Activated naive CD8-positive, alpha-beta T cell (primary cell): ENCODE results near the gene LPAR3.

Experiments used
- H3K27ac Mint-ChIP-seq: one replicate; pipeline ENCODE4 v1.8.0; 2021; ENCODE audit warnings: mixed read lengths
- H3K27me3 Mint-ChIP-seq: one replicate; pipeline ENCODE4 v1.8.0; 2021; ENCODE audit warnings: mixed read lengths
- H3K36me3 Mint-ChIP-seq: one replicate; pipeline ENCODE4 v1.8.0; 2021; ENCODE audit warnings: mixed read lengths
- H3K4me1 Mint-ChIP-seq: one replicate; pipeline ENCODE4 v1.8.0; 2021; ENCODE audit warnings: low read depth, mixed read lengths
- H3K4me3 Mint-ChIP-seq: one replicate; pipeline ENCODE4 v1.8.0; 2021; ENCODE audit warnings: mild to moderate bottlenecking, mixed read lengths
- H3K9me3 Mint-ChIP-seq: one replicate; pipeline ENCODE4 v1.8.0; 2021; ENCODE audit warnings: low read depth, mixed read lengths

Gene LPAR3

GRCh38 chr1:84855691-84856630 lies 37.0 kb downstream of the LPAR3 start:
- Mint-ChIP-seq H3K9me3 (no peaks in the 10 kb centered on the region), H3K27me3 (no peaks in the 10 kb centered on the region), H3K4me3 (no peak overlapping the region), H3K4me1 (peaks cover 62% of the 10 kb centered on the region), H3K36me3 (peaks cover 4% of the 10 kb centered on the region), H3K27ac (peak overlapping the region; percentile 37)

DNA sequence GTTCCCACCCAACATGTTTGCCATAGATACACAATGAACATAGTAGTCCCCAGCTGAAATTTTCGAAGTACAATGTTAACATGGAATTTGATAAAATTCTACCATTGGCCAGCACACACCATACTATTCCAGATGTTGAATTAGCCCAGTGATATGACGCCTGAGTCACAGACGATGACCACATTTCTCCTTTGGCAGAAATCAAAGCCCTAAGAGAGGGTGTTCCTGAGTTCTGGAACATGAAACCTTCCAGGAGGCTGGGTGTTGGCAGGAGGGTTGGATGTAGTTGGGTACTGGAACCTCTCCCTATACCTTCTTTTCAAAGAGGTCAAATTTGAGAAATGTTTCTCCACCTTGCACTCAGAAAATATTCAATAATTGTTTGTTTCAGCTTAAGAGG lies 37.8 kb downstream of the LPAR3 start:
- Mint-ChIP-seq H3K4me1 (peaks cover 57% of the 10 kb centered on the region), H3K4me3 (no peak overlapping the region), H3K27me3 (no peaks in the 10 kb centered on the region), H3K9me3 (no peaks in the 10 kb centered on the region), H3K27ac (peak overlapping the region; percentile 93), H3K36me3 (peaks cover 4% of the 10 kb centered on the region)

- Mint-ChIP-seq H3K9me3 (no peaks in the 10 kb centered on the region), H3K4me1 (peaks cover 46% of the 10 kb centered on the region), H3K36me3 (peaks cover 4% of the 10 kb centered on the region), H3K4me3 (peak overlapping the region; percentile 42), H3K27ac (peak overlapping the region; percentile 93), H3K27me3 (no peaks in the 10 kb centered on the region)
These were observed 39.0 kb downstream of the LPAR3 start for GRCh38 chr1:84853741-84854721.

- Mint-ChIP-seq H3K27ac (no peak overlapping the region), H3K36me3 (peaks cover 3% of the 10 kb centered on the region), H3K9me3 (no peaks in the 10 kb centered on the region), H3K4me1 (peaks cover 52% of the 10 kb centered on the region), H3K4me3 (no peak overlapping the region), H3K27me3 (no peaks in the 10 kb centered on the region)
These were observed 41.2 kb downstream of the LPAR3 start for GRCh38 chr1:84851839-84852238.

GRCh38 chr1:84849357-84849975 lies 43.5 kb downstream of the LPAR3 start:
- H3K27ac Mint-ChIP-seq: no peak overlapping the region
- no peak overlapping the region for H3K4me3 Mint-ChIP-seq
- H3K4me1 Mint-ChIP-seq: peaks cover 39% of the 10 kb centered on the region
- no peaks in the 10 kb centered on the region for H3K9me3 Mint-ChIP-seq
- H3K36me3 Mint-ChIP-seq: peaks cover 3% of the 10 kb centered on the region
- no peaks in the 10 kb centered on the region for H3K27me3 Mint-ChIP-seq

DNA sequence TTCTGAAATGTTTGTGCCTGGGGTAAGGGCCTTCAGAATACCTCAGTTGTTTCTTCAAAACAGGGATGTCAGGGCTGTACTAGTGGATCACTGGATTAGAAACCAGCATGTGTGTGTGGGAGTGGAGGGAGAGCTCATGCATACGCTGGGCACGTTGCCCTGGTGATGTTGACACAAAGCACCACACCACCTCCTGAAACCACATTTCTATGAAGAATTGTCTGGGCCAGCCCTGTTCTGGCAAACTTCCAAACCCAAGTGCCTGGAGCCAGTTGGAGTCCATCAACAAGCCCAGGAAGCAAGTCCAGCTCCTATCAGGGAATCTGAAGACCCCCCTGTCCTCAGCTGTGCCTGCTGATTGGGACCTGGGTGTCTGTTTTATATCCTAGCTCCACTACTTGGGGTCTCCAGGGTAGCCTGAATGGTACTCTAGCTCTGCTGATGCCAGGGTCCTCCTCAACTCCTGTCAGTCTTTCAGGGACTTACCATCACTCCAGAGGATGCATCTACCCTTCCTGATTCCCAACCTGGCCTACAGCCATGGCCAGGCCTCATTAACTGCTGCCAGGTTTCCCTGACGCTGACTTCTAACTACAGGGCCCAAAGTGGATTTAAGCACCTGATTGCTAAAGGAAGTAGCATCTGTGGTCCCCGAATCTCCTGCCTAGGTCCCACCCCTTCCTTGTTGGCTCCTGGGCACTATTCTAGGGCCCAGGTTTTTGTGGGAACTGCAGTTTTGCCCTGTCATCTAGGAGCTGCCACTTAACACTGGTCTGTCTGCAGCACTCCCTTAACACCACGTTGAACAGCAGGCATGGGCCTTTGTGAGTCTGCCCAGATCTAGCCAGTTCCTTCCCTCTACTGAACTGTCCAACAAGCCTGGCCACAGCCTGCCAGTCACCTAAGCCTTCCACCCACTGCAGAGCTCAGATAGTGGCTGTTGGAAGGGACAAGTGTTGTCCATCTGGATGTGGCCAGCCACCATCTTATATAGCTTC lies 45.5 kb downstream of the LPAR3 start:
- H3K27ac Mint-ChIP-seq: no peak overlapping the region
- peaks cover 19% of the 10 kb centered on the region for H3K4me1 Mint-ChIP-seq
- H3K27me3 Mint-ChIP-seq: no peaks in the 10 kb centered on the region
- H3K4me3 Mint-ChIP-seq: no peak overlapping the region
- H3K36me3 Mint-ChIP-seq: peaks cover 3% of the 10 kb centered on the region
- no peaks in the 10 kb centered on the region for H3K9me3 Mint-ChIP-seq

DNA sequence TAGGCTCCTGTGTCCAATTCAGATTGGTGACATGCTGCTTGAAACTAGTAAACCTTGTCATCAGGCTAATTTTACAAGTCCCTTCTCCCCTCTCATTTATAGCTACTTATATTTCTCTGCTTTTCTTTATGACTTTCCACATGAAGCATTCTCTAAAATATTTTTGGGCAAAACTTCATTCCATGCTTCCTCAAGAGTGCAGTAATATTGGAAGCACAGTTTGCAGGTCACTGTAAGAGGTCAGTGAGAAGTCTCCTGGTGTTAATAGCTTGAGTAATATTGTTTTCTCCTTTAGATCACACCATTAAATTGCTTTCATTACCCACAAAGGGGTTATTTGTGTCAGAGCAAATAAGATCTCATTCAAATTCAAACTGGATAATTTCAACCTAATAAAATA lies 46.6 kb downstream of the LPAR3 start:
- H3K36me3 Mint-ChIP-seq: peaks cover 3% of the 10 kb centered on the region
- H3K4me3 Mint-ChIP-seq: no peak overlapping the region
- H3K4me1 Mint-ChIP-seq: peaks cover 15% of the 10 kb centered on the region
- no peak overlapping the region for H3K27ac Mint-ChIP-seq
- H3K9me3 Mint-ChIP-seq: no peaks in the 10 kb centered on the region
- H3K27me3 Mint-ChIP-seq: no peaks in the 10 kb centered on the region

GRCh38 chr1:84845357-84845756 lies 47.6 kb downstream of the LPAR3 start:
- Mint-ChIP-seq H3K27ac (no peak overlapping the region), H3K9me3 (no peaks in the 10 kb centered on the region), H3K27me3 (no peaks in the 10 kb centered on the region), H3K4me3 (no peak overlapping the region), H3K4me1 (peaks cover 15% of the 10 kb centered on the region), H3K36me3 (peaks cover 3% of the 10 kb centered on the region)

GRCh38 chr1:84844094-84844493 lies 48.9 kb downstream of the LPAR3 start:
- H3K27me3 Mint-ChIP-seq: no peaks in the 10 kb centered on the region
- H3K9me3 Mint-ChIP-seq: no peaks in the 10 kb centered on the region
- no peak overlapping the region for H3K4me3 Mint-ChIP-seq
- H3K27ac Mint-ChIP-seq: no peak overlapping the region
- peaks cover 3% of the 10 kb centered on the region for H3K36me3 Mint-ChIP-seq
- peaks cover 15% of the 10 kb centered on the region for H3K4me1 Mint-ChIP-seq

GRCh38 chr1:84842748-84843231 lies 50.2 kb downstream of the LPAR3 start:
- Mint-ChIP-seq H3K27me3 (no peaks in the 10 kb centered on the region), H3K4me3 (no peak overlapping the region), H3K27ac (no peak overlapping the region), H3K9me3 (no peaks in the 10 kb centered on the region), H3K36me3 (peaks cover 3% of the 10 kb centered on the region), H3K4me1 (peaks cover 11% of the 10 kb centered on the region)

- H3K4me3 Mint-ChIP-seq: no peak overlapping the region
- H3K4me1 Mint-ChIP-seq: peaks cover 3% of the 10 kb centered on the region
- no peak overlapping the region for H3K27ac Mint-ChIP-seq
- H3K27me3 Mint-ChIP-seq: no peaks in the 10 kb centered on the region
- H3K9me3 Mint-ChIP-seq: no peaks in the 10 kb centered on the region
- H3K36me3 Mint-ChIP-seq: peaks cover under 1% of the 10 kb centered on the region
These were observed 51.0 kb downstream of the LPAR3 start for GRCh38 chr1:84841971-84842370.

DNA sequence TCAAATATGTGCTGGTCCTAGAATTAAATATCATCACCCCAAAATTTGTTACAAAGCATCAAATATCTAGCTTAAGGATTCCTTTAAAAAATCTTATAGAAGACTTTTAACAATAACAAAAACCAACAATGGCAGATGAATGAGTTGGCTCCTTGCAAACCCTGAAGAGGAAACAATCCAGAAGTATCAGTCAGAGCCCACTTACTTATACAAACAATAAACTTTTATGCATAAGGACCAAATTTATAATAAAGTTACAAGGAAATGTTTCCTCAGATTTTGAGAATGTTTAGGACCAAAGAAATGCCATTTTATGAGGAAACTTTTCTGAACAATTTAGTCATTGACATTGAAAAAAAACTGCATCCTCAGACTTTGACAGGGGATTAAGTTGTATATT lies 52.7 kb downstream of the LPAR3 start:
- no peaks in the 10 kb centered on the region for H3K27me3 Mint-ChIP-seq
- H3K4me1 Mint-ChIP-seq: no peaks in the 10 kb centered on the region
- H3K36me3 Mint-ChIP-seq: no peaks in the 10 kb centered on the region
- no peak overlapping the region for H3K4me3 Mint-ChIP-seq
- H3K27ac Mint-ChIP-seq: no peak overlapping the region
- H3K9me3 Mint-ChIP-seq: no peaks in the 10 kb centered on the region

DNA sequence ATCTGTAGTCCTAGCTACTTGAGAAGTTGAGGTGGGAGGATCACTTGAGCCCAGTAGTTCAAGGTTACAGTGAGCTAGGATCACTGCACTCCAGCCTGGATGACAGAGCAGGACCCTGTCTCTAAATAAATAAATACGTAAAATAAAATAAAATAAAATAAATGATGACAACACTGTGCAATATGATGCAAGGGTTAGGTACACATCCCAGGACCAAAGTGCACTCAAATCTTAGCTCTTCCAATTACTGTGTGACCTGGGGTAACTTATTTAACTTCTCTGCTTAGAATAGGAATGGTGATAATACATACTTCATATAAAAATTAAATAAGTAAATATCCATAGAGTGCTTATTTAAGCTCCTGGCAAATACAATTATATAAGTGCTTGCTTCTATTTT lies 53.5 kb downstream of the LPAR3 start:
- peaks cover 2% of the 10 kb centered on the region for H3K4me1 Mint-ChIP-seq
- H3K4me3 Mint-ChIP-seq: no peak overlapping the region
- H3K9me3 Mint-ChIP-seq: no peaks in the 10 kb centered on the region
- no peaks in the 10 kb centered on the region for H3K36me3 Mint-ChIP-seq
- no peak overlapping the region for H3K27ac Mint-ChIP-seq
- H3K27me3 Mint-ChIP-seq: no peaks in the 10 kb centered on the region

DNA sequence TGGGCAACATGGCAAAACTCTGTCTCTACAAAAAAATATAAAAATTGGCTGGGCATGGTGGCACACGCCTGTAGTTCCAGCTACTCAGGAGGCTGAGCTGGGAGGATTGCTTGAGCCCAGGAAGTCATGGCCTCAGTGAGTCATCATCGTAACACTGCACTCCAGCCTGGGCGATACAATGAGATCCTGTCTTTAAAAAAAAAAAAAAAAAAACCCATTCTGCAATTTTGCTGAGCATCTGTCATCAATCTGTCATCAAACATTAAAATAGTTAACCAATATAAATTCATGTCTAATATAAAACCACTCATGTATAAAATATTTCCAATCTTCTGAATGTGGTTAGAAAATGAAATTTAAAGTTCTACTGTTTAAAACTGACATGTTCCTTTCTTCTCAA lies 56.9 kb downstream of the LPAR3 start:
- Mint-ChIP-seq H3K36me3 (no peaks in the 10 kb centered on the region), H3K4me1 (peaks cover 2% of the 10 kb centered on the region), H3K27ac (no peak overlapping the region), H3K4me3 (no peak overlapping the region), H3K27me3 (no peaks in the 10 kb centered on the region), H3K9me3 (no peaks in the 10 kb centered on the region)
